Cortex of kidney (tissue), 1 donor: Measurements from ENCODE around the gene MYO3B.

ENCODE experiments used
- DNase-seq: peaks from one replicate; lab custom pipeline; 2025; lab: John Stamatoyannopoulos, UW

MYO3B gene, protein sequence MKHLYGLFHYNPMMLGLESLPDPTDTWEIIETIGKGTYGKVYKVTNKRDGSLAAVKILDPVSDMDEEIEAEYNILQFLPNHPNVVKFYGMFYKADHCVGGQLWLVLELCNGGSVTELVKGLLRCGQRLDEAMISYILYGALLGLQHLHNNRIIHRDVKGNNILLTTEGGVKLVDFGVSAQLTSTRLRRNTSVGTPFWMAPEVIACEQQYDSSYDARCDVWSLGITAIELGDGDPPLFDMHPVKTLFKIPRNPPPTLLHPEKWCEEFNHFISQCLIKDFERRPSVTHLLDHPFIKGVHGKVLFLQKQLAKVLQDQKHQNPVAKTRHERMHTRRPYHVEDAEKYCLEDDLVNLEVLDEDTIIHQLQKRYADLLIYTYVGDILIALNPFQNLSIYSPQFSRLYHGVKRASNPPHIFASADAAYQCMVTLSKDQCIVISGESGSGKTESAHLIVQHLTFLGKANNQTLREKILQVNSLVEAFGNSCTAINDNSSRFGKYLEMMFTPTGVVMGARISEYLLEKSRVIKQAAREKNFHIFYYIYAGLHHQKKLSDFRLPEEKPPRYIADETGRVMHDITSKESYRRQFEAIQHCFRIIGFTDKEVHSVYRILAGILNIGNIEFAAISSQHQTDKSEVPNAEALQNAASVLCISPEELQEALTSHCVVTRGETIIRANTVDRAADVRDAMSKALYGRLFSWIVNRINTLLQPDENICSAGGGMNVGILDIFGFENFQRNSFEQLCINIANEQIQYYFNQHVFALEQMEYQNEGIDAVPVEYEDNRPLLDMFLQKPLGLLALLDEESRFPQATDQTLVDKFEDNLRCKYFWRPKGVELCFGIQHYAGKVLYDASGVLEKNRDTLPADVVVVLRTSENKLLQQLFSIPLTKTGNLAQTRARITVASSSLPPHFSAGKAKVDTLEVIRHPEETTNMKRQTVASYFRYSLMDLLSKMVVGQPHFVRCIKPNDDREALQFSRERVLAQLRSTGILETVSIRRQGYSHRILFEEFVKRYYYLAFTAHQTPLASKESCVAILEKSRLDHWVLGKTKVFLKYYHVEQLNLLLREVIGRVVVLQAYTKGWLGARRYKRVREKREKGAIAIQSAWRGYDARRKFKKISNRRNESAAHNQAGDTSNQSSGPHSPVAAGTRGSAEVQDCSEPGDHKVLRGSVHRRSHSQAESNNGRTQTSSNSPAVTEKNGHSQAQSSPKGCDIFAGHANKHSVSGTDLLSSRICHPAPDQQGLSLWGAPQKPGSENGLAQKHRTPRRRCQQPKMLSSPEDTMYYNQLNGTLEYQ (N-terminal part only)

GRCh38 chr2:170177950-170178781 lies at the start of gene MYO3B:
Gene MYO3B, plus strand, starts transcription at chr2:170178147. Its CDS starts 141 bp downstream, at chr2:170178288.
- no peak for DNase-seq

- no peak for DNase-seq
These were observed 38.5 kb upstream of the MYO3B start for GRCh38 chr2:170139276-170139967.

- no peak for DNase-seq
These were observed 37.4 kb upstream of the MYO3B start for GRCh38 chr2:170140561-170140960.

DNA sequence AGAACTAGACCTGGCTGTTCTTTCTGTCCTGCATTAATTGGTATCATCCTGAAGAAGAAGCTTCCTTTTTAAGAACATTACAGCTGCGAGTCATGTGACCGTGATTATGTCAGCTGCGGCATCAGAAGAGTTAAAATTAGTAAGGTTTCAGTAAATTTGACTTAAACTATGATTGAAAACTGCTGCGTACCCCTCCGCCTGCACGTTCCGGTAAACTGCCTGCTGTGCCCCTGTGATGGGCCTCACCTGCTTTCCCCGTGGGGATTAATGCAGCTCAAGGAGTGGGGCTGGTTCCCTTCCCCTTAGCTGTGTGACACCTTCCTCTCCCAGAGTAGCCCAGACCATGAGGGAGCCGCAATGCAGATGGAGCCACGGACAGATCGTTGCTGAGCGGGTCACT lies 36.1 kb upstream of the MYO3B start:
- no peak for DNase-seq

- no peak for DNase-seq
These were observed 35.4 kb upstream of the MYO3B start for GRCh38 chr2:170142502-170142901.

GRCh38 chr2:170143045-170143717 lies 34.8 kb upstream of the MYO3B start:
- no peak for DNase-seq

DNA sequence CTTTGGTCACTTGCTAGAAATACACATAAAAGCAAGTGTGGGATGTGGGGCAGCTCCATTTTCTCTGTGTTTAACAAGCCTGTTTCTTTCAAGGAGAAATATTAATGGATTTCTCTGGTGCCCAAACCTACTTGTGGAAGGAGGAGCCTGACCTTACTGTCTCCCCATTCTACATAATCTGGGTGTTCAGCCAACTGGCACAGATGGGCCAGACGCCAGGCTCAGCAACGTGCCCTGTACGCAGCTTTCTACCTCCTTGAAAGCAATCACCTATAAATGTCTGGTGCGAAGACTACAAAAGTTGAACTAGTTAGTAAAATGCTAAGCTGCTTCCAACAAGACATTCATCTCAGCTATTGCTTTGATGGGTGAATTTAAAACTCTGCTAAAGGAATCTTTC lies 33.2 kb upstream of the MYO3B start:
- DNase-seq = no peak

- DNase-seq = no peak
These were observed 32.8 kb upstream of the MYO3B start for GRCh38 chr2:170145191-170145590.

DNA sequence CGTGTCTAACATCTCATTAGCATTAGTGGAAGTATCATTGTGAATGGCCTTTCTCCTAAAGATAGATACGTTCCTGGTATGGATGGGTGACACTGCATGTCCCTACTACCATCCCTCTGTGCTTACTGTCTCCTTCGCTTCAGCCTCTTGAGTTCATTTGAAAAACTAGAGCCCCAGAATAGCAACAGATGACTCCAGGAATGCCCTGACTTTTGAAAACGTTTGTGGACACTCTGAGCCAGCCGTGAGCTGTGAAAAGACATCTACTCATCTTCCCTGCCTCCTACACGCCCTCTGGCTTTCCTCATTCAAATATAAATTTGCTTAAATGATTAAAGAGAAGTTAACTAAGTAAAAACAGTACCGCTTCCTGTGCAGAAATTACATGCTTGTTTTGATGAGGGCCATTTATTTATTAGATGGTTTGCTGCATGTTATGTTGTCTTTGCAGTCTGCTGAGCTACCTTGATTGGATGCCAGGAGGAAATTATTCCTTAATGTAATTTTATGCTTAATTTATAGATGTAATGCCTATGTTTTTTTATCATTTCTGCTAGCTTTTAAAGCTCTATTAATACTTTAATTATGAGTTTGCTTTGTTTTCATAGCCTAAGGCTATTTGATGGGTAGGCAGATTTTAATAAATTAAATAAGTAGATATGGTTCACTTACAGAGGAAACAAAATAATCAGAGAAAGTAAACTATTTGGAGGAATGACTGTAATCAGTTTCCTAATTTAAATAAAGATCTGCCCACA lies 32.1 kb upstream of the MYO3B start:
- DNase-seq = no peak

DNA sequence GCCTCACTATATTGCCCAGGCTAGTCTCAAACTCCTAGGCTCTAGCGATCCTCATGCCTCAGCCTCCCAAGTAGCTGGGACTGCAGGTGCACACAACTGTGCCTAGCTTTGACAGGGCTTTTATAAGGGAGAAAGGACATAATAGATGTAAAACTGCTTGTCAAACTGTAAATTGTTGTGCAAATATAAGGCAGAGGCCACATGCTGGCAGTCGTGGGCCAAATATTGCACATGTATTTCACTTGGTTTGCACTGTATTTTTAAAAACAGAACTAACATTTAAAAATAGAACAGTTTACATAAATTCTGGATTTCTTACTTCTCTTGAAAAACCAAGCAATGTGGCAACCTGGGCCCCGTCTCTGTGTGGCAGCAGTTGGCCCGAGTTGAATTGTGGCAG lies 31.2 kb upstream of the MYO3B start:
- no peak for DNase-seq

DNA sequence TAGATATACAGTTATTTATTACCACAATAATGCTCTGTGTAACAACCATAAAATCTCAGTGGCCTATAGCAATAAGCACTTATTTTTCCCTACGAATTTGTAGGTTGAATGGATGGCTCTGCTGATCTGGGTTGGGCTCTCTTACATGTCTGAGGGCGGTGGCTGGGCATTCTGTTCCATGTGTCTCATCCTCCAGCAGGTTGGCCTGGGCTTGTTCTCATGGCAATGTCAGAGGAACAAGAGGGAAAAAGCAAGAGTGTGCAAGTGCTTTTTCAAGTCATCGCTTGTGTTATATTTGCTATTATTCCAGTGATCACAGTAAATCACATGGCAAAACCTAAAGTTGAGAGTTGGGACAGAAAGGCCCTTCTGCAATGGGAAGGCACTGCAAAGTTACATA lies 30.4 kb upstream of the MYO3B start:
- no peak for DNase-seq

DNA sequence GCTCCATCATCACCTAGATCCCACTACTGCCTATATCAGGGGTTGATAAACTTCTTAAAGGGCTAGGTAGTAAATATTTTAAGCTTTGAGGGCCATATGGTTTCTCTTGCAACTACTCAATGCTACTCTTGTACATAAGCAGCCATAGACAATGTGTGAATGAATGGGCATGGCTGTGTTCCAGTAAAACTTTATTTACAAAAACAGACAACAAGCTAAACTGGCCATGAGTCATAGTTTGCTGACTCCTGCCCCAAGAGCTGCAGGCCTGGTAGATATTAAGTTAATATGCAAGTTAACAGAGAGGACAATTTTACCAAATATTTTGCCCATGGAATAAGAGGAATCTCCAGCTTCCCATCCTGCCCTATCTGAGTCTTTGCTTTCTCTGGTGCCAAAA lies 29.8 kb upstream of the MYO3B start:
- DNase-seq = no peak

GRCh38 chr2:170152421-170152820 lies 25.5 kb upstream of the MYO3B start:
- no peak for DNase-seq

DNA sequence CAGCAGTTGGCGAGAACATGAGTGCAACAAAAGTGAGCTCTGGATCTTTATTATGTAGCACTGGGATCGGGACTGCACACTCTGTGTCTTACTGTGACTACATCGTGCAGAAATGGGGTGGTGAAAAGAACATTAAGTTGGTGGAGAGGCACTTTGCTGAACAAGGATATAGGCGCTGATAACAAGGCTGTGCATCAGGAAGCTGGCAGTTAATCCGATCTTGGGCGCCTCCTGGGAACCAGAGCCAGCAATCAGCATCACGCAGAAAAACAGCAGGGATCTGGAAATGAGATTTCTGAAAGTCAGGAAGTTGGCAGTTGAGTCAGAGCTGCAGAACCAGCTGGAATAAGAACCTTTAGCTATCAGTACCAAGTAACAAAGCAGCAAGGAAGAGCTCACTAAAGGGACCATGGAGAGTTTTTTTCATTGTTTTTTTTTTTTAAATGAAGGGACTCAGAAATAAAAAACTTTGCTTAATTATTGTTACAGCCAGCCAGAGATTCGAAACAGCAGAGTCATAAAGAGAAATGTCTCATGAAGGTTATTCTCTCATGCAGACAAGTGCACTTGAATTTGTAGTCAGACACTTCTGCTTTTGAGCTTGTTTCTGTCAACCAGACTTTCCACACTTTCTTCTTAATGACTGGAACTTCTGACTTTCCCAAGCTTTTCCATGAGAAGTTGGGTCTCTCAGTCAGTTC lies 22.8 kb upstream of the MYO3B start:
- no peak for DNase-seq

DNA sequence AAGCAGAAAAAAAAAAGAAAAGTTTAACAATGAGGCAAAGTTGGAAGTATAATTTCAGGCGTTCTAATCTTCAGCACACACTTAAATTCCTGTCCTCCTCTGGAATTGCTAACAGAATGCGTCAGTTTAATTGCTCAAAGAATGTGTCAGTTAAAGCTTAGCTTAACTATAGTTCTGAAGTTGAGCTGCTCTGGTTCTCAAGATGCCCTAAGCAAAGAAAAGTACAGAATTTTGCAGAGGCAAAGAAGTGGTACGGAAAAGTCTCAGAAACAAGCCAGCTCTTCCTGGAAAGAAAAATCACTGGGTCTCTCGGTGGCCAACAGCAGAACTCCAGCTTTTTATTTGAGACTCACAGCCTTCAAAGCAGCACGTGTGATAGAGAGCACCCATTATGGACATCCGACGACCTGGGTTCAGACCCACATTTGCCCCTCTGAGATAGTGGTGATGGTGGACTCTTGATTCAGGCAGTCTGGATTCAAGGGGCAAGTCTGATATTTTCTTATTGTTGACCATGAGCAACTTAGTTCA lies 22.2 kb upstream of the MYO3B start:
- no peak for DNase-seq

DNA sequence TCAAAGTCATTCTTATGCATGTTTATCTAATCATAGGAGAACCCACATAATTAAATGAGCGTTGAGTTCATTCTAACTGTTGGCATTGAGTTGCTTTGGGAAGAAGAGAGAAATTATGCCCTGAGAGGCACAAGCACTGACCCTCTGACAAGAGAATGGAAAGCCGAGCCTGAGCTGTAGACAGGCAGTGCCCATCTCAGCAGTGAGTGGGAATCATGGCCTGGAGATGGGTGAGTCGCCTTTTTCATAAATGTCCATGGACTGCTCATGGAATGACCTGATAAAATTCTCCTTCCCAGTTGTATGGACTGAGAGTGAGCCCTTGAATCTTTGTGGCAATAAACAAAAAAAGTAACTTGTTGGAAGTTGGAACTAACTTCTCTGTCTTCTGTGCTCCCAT lies 21.4 kb upstream of the MYO3B start:
- no peak for DNase-seq

DNA sequence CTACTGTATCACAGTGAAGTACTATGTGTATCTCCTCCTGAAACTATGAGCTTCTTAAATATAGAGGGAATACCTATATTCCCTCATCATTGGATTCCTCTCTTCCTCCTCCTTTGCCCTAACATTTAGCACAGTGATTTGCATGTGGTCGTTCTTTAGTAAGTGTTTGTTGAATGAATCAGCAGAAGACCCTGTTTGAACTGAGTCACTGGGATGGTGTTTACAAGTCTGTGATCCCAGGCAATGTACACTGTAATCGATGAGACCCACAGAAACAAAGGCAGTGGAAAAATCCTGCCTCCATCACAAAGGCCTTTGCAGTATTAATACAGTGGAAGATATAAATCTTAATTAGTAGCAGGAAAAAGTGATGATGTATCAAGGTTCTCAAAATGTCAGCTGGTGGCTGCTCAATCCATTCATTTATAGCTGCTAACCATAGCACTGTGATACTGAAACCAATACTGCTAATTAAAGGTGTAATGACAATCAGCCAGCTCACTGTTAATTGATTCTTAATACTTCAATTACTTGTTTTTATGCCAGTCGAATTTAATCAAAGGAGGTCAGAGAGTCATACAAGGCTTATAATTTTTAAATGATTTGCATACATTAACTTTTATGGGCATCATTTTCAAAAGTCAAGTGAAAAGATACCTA lies 20.8 kb upstream of the MYO3B start:
- DNase-seq = no peak

- DNase-seq = no peak
These were observed 18.9 kb upstream of the MYO3B start for GRCh38 chr2:170159060-170159459.
